Uterus (tissue), 4 donors: ENCODE data around the gene CUL4B. TPM values are rescaled to one million over a fixed set of nuclear protein-coding genes. Genes with fewer than 3 reads are reported as not detected.
"Not testable (repeated sequence)": the region's sequence is repeated elsewhere in the genome, so short reads cannot be mapped to it uniquely, and the experiment has no call there.

ENCODE experiments used
- DNase-seq, 2 donors: peaks; one replicate each; pipeline ENCODE4 v3.0.0-alpha.2; 2019 to 2020
- H3K27ac ChIP-seq, 2 donors: fragments of 200-600 bp; sonication (generic); 1 replicate in 1 of 2; 2 replicates in 1 of 2; pipeline ENCODE4 v1.5.1; 2016 to 2018
- H3K27me3 ChIP-seq, 2 donors: fragments of 200-600 bp; sonication (generic); one replicate each; pipeline ENCODE4 v1.5.1; 2018 to 2019; ENCODE audit warnings: control low read depth in 1 of 2
- H3K36me3 ChIP-seq, 2 donors: fragments of 200-600 bp; sonication (generic); one replicate each; pipeline ENCODE4 v1.5.1; 2019; ENCODE audit warnings: control low read depth in 1 of 2
- H3K4me1 ChIP-seq, 2 donors: fragments of 200-600 bp; sonication (generic); one replicate each; pipeline ENCODE4 v1.5.1; 2018 to 2019; ENCODE audit warnings: control low read depth in 1 of 2
- H3K4me3 ChIP-seq, 2 donors: fragments of 200-600 bp; sonication (generic); 1 replicate in 1 of 2; 2 replicates in 1 of 2; pipeline ENCODE4 v1.5.1; 2018 to 2019; ENCODE audit warnings: mild to moderate bottlenecking in 1 of 2
- H3K9me3 ChIP-seq, 2 donors: fragments of 200-600 bp; sonication (generic); one replicate each; pipeline ENCODE4 v1.5.1; 2019; ENCODE audit warnings: control low read depth in 1 of 2
- POLR2A ChIP-seq, 2 donors: fragments of 450-650 bp; IDR thresholded peaks; one replicate each; pipeline ENCODE4 v1.6.1; 2016; ENCODE audit warnings: antibody characterized with exemption in 2 of 2, mild to moderate bottlenecking in 1 of 2, moderate library complexity in 1 of 2
- intact Hi-C: fragments of 100-400 bp; cut with DNase I; formaldehyde crosslinking; loops from one replicate; pipeline ENCODE4 v1.15.1; 2023; ENCODE audit warnings: low total_unique reads
- total RNA-seq, 4 donors: library from RNA; depleted of rRNA in 3 of 4; stranded (reverse); fragments of >200 nt in 3 of 4; gene quantifications; one replicate each; pipeline versions ENCODE4 v1.1.0 to v1.2.4, GENCODE V29; 2014 to 2023
- TF ChIP-seq, protein P1 (sequence below), 4 experiments: fragments of 200-600 bp in 2 of 4; fragments of 450-650 bp in 2 of 4; sonication (generic) in 2 of 4; IDR thresholded peaks; one replicate each; pipeline ENCODE4 v1.5.1; 2016 to 2019; ENCODE audit warnings: antibody characterized with exemption in 4 of 4, mild to moderate bottlenecking in 2 of 4, moderate library complexity in 1 of 4
- donor health status: DM: yes; HTN: yes; CAD: no.

Gene CUL4B
- total RNA-seq, 4 donors from 2014 or later = 29.2 to 88.1 (median 44.0) TPM

DNA sequence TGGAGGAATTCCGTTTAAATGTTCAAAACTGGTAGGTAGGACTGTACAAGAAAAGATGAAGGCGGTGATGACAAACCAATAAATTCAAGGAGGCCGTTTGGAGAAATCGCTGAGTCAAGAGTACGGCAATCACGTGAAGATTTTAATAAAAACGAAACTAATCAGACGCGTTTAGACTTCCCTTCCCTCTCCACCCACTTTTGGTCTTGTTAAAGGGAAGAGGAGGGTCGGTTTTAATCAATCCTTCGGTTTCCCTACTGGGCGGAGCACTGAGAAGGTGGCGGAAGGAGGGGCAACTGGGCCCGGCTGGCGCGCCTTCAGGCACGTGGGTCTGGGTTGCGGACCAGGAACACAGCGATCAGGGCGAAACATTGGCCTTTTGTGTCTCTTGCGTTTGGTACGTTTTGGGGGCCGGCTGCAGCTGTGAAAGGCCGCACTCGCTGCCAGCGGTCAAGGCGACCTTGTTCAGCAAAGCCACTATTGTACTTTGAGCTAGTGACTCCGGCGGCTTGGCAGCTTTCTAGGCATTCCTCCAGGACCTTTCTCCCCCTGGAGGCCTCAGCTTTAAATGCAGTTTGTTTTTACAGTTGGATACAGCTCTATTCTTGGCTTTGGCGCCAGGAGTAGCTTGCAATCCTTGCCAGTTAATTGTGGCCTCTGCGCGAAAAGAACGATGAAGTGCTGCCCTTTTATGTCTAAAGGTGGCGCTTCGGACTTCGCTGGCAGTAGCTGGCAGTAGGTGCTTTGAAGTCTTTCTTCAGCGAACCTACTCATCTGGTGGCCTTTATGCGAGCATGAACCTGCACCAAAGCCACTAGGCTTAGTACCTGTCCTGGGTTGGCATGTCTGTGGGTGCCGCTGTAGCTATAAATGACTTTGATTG, 74.9 kb downstream of the CUL4B start:
- peak overlapping the region; percentile 80 to 81 for H3K27ac ChIP-seq
- no peaks in the 10 kb centered on the region for H3K4me1 ChIP-seq
- H3K9me3 ChIP-seq = no peaks in the 10 kb centered on the region
- intact Hi-C loops = no loop called here
- H3K27me3 ChIP-seq = no peaks in the 10 kb centered on the region
- peak overlapping the region; percentile 43 to 44 for H3K4me3 ChIP-seq
- TF ChIP-seq POLR2A (IDR thresholded peaks at IDR 0.05) = no peak
- TF ChIP-seq, protein P1, sequence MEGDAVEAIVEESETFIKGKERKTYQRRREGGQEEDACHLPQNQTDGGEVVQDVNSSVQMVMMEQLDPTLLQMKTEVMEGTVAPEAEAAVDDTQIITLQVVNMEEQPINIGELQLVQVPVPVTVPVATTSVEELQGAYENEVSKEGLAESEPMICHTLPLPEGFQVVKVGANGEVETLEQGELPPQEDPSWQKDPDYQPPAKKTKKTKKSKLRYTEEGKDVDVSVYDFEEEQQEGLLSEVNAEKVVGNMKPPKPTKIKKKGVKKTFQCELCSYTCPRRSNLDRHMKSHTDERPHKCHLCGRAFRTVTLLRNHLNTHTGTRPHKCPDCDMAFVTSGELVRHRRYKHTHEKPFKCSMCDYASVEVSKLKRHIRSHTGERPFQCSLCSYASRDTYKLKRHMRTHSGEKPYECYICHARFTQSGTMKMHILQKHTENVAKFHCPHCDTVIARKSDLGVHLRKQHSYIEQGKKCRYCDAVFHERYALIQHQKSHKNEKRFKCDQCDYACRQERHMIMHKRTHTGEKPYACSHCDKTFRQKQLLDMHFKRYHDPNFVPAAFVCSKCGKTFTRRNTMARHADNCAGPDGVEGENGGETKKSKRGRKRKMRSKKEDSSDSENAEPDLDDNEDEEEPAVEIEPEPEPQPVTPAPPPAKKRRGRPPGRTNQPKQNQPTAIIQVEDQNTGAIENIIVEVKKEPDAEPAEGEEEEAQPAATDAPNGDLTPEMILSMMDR (IDR thresholded peaks at IDR 0.05) = peak; percentile 22 to 61 (median 38)
- peak; percentile 71 to 75 for DNase-seq
- no peaks in the 10 kb centered on the region for H3K36me3 ChIP-seq

DNA sequence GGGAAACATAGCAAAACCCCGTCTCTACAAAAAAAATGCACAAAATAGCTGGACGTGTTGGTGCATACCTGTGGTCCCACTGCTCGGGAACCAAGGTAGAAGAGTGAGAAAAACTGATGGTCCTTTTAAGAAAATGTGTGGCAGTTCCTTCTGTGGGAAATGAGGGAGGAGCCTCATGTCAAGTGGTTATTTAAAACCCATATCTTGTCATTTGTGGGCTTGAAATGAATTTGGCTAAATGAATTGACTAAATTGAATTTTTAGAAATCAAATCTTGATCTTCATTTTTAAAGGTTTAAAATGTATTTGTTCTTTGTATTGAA, 75.5 kb downstream of the CUL4B start:
- no peak for DNase-seq
- TF ChIP-seq POLR2A (IDR thresholded peaks at IDR 0.05) = no peak
- TF ChIP-seq, protein P1 (IDR thresholded peaks at IDR 0.05) = no peak
- H3K27me3 ChIP-seq = no peaks in the 10 kb centered on the region
- H3K9me3 ChIP-seq = no peaks in the 10 kb centered on the region
- H3K4me1 ChIP-seq = no peaks in the 10 kb centered on the region
- intact Hi-C loops = no loop called here
- peak overlapping the region in 1 of 2 donors; percentile 44 for H3K4me3 ChIP-seq
- H3K27ac ChIP-seq = peak overlapping the region; percentile 80 to 81
- no peaks in the 10 kb centered on the region for H3K36me3 ChIP-seq

DNA sequence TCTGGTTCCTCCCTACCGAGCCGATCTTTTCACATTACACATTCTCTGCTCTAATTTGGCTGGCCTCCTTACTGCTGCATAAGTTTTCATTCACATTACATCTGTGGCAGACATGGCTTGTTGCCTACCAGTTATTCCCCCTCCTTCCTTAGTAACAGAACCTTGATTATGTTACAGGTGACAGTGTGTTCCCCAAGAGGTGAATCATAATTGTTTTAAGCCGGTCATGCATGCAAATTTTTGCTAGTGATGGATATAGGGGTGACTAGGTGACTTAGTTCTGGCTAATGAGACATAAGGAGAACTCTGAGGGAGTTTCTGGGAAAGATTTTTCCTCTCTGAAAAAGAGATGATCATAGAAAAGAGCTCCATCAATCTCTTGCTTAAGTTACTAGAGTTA, 83.3 kb downstream of the CUL4B start:
- intact Hi-C loops = no loop called here
- Histone ChIP-seq H3K36me3 (no peaks in the 10 kb centered on the region), H3K4me3 (no peak overlapping the region), H3K9me3 (no peaks in the 10 kb centered on the region), H3K27ac (no peak overlapping the region), H3K4me1 (no peaks in the 10 kb centered on the region), H3K27me3 (no peaks in the 10 kb centered on the region)
- TF ChIP-seq, protein P1 (IDR thresholded peaks at IDR 0.05) = no peak
- TF ChIP-seq POLR2A (IDR thresholded peaks at IDR 0.05) = no peak
- DNase-seq = no peak

DNA sequence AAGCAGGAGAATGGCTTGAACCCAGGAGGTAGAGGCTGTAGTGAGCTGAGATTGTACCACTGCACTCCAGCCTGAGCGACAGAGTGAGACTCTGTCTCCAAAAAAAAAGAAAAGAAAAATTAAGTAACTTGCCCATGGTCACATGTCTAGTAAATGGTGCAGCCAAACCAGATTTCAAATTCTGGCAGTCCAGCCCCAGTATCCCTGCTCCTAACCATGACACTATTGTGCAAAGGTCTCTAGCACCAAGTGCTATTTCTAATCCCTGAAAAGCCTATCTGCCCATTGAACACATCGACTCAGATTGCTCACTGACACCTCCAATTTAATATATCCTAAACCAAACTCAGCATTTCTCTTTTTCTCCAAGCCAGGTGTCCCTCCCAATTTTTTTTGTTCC, 84.0 kb downstream of the CUL4B start:
- no peaks in the 10 kb centered on the region for H3K36me3 ChIP-seq

DNA sequence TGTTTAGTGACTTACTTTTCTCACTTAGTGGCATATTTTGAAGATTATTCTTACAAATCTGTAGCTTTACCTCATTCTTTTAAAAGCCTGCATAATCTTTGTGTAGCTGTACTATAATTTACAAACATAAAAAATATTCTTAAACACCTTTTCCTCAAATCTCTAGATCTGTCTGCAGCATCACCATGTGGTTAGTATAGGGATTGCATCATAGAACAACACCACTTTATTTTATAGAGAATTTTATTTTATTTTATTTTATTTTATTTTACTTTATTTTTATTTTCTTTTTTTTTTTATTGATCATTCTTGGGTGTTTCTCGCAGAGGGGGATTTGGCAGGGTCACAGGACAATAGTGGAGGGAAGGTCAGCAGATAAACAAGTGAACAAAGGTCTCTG, 85.3 kb downstream of the CUL4B start:
- H3K4me3 ChIP-seq, H3K27me3 ChIP-seq, H3K4me1 ChIP-seq, H3K36me3 ChIP-seq, H3K9me3 ChIP-seq, DNase-seq, H3K27ac ChIP-seq, intact Hi-C loops: not testable (repeated sequence)
- TF ChIP-seq, protein P1 (IDR thresholded peaks at IDR 0.05) = peak; percentile 38 to 46 (median 41)

More for the DNA sequence above, 84.0 kb downstream of the CUL4B start:
- Histone ChIP-seq H3K4me1 (no peaks in the 10 kb centered on the region), H3K27me3 (no peaks in the 10 kb centered on the region), H3K27ac (no peak overlapping the region), H3K9me3 (no peaks in the 10 kb centered on the region), H3K4me3 (no peak overlapping the region)
- intact Hi-C loops = no loop called here
- TF ChIP-seq, protein P1 (IDR thresholded peaks at IDR 0.05) = no peak
- TF ChIP-seq POLR2A (IDR thresholded peaks at IDR 0.05) = no peak
- no peak for DNase-seq
